Stomach smooth muscle (tissue), 2 donors: ENCODE measurements around the gene TRIM65.
A peak's percentile ranks its signal among the peaks of the same experiment; 100 is the strongest.

Experiments
- H3K27ac ChIP-seq: one replicate; pipeline ENCODE4 v1.7.0; 2013; ENCODE audit warnings: mild to moderate bottlenecking, low read length, inconsistent platforms
- H3K27me3 ChIP-seq, 2 donors: one replicate each; pipeline ENCODE4 v1.7.0; 2013; ENCODE audit warnings: low read length in 2 of 2; ENCODE audit not compliant: insufficient read depth in 2 of 2, control insufficient read depth in 1 of 2
- H3K36me3 ChIP-seq, 2 donors: one replicate each; pipeline ENCODE4 v1.7.0; 2013; ENCODE audit warnings: low read length in 2 of 2; ENCODE audit not compliant: control insufficient read depth in 2 of 2, insufficient read depth in 2 of 2
- H3K4me1 ChIP-seq: one replicate; pipeline ENCODE4 v1.7.0; 2013; ENCODE audit warnings: low read length; ENCODE audit not compliant: control insufficient read depth, insufficient read depth
- H3K4me3 ChIP-seq, 2 donors: one replicate each; pipeline ENCODE4 v1.7.0; 2013; ENCODE audit warnings: low read length in 2 of 2
- H3K9ac ChIP-seq, 2 donors: one replicate each; pipeline ENCODE4 v1.7.0; 2013; ENCODE audit warnings: low read length in 2 of 2, mild to moderate bottlenecking in 1 of 2
- H3K9me3 ChIP-seq, 2 donors: one replicate each; pipeline ENCODE4 v1.7.0; 2013; ENCODE audit warnings: low read length in 2 of 2; ENCODE audit not compliant: control insufficient read depth in 2 of 2
- donor health status: healthy.
- donor health status: Pancreatic carcinoma.

Gene TRIM65

GRCh38 chr17:75917141-75917916 is 20.6 kb upstream of the TRIM65 start:
- Histone ChIP-seq H3K9me3 (no peaks in the 10 kb centered on the region), H3K27ac (no peak overlapping the region), H3K9ac (no peak overlapping the region), H3K4me3 (no peak overlapping the region), H3K27me3 (no peaks in the 10 kb centered on the region), H3K36me3 (peaks cover 0 to 6% of the 10 kb centered on the region in 2 donors), H3K4me1 (no peaks in the 10 kb centered on the region)

GRCh38 chr17:75915268-75915667 is 18.5 kb upstream of the TRIM65 start:
- H3K27me3 ChIP-seq, result no peaks in the 10 kb centered on the region
- H3K36me3 ChIP-seq, result peaks cover 0 to 10% of the 10 kb centered on the region in 2 donors
- no peak overlapping the region for H3K9ac ChIP-seq
- H3K9me3 ChIP-seq, result no peaks in the 10 kb centered on the region
- no peaks in the 10 kb centered on the region for H3K4me1 ChIP-seq
- no peak overlapping the region for H3K4me3 ChIP-seq
- no peak overlapping the region for H3K27ac ChIP-seq

GRCh38 chr17:75914643-75915267 is 18.0 kb upstream of the TRIM65 start:
- H3K9ac ChIP-seq, result no peak overlapping the region
- no peaks in the 10 kb centered on the region for H3K4me1 ChIP-seq
- H3K4me3 ChIP-seq, result no peak overlapping the region
- H3K27me3 ChIP-seq, result no peaks in the 10 kb centered on the region
- no peak overlapping the region for H3K27ac ChIP-seq
- peaks cover 0 to 10% of the 10 kb centered on the region in 2 donors for H3K36me3 ChIP-seq
- no peaks in the 10 kb centered on the region for H3K9me3 ChIP-seq

GRCh38 chr17:75913537-75914210 is 16.9 kb upstream of the TRIM65 start:
- Histone ChIP-seq H3K4me1 (no peaks in the 10 kb centered on the region), H3K36me3 (peaks cover 0 to 10% of the 10 kb centered on the region in 2 donors), H3K9me3 (no peaks in the 10 kb centered on the region), H3K27me3 (no peaks in the 10 kb centered on the region), H3K27ac (no peak overlapping the region), H3K4me3 (no peak overlapping the region), H3K9ac (no peak overlapping the region)

- no peaks in the 10 kb centered on the region for H3K4me1 ChIP-seq
- no peak overlapping the region for H3K27ac ChIP-seq
- H3K9me3 ChIP-seq, result no peaks in the 10 kb centered on the region
- no peak overlapping the region for H3K4me3 ChIP-seq
- H3K9ac ChIP-seq, result no peak overlapping the region
- H3K27me3 ChIP-seq, result no peaks in the 10 kb centered on the region
- H3K36me3 ChIP-seq, result peaks cover 0 to 10% of the 10 kb centered on the region in 2 donors
Observed at GRCh38 chr17:75910699-75911098, 13.9 kb upstream of the TRIM65 start.

- Histone ChIP-seq H3K9me3 (no peaks in the 10 kb centered on the region), H3K27me3 (no peaks in the 10 kb centered on the region), H3K9ac (no peak overlapping the region), H3K4me3 (no peak overlapping the region), H3K27ac (no peak overlapping the region), H3K36me3 (peaks cover 0 to 10% of the 10 kb centered on the region in 2 donors), H3K4me1 (peaks cover 2% of the 10 kb centered on the region)
Observed at GRCh38 chr17:75909812-75910274, 13.1 kb upstream of the TRIM65 start.

- H3K36me3 ChIP-seq, result peaks cover 0 to 8% of the 10 kb centered on the region in 2 donors
- no peaks in the 10 kb centered on the region for H3K9me3 ChIP-seq
- H3K4me3 ChIP-seq, result no peak overlapping the region
- H3K27me3 ChIP-seq, result no peaks in the 10 kb centered on the region
- no peak overlapping the region for H3K27ac ChIP-seq
- no peak overlapping the region for H3K9ac ChIP-seq
- peaks cover 2% of the 10 kb centered on the region for H3K4me1 ChIP-seq
Observed at GRCh38 chr17:75909051-75909811, 12.5 kb upstream of the TRIM65 start.

- Histone ChIP-seq H3K4me3 (no peak overlapping the region), H3K9me3 (no peaks in the 10 kb centered on the region), H3K27me3 (no peaks in the 10 kb centered on the region), H3K9ac (no peak overlapping the region), H3K36me3 (peaks cover 0 to 6% of the 10 kb centered on the region in 2 donors), H3K4me1 (peaks cover 7% of the 10 kb centered on the region), H3K27ac (no peak overlapping the region)
Observed at GRCh38 chr17:75908201-75908600, 11.4 kb upstream of the TRIM65 start.

- peaks cover 3 to 8% of the 10 kb centered on the region in 2 donors for H3K36me3 ChIP-seq
- no peak overlapping the region for H3K4me3 ChIP-seq
- peaks cover 7% of the 10 kb centered on the region for H3K4me1 ChIP-seq
- H3K27ac ChIP-seq, result no peak overlapping the region
- peak overlapping the region in 1 of 2 donors; percentile 31 for H3K9ac ChIP-seq
- no peaks in the 10 kb centered on the region for H3K27me3 ChIP-seq
- no peaks in the 10 kb centered on the region for H3K9me3 ChIP-seq
Observed at GRCh38 chr17:75906143-75906884, 9.6 kb upstream of the TRIM65 start.
